ENCODE results near the gene TTPAL. TPM values are rescaled to one million over a fixed set of nuclear protein-coding genes. Genes with fewer than 3 reads are reported as not detected.

The TTPAL gene
- total RNA-seq, 2 experiments from 2014 or later, result 5.6 to 18.8 TPM

DNA sequence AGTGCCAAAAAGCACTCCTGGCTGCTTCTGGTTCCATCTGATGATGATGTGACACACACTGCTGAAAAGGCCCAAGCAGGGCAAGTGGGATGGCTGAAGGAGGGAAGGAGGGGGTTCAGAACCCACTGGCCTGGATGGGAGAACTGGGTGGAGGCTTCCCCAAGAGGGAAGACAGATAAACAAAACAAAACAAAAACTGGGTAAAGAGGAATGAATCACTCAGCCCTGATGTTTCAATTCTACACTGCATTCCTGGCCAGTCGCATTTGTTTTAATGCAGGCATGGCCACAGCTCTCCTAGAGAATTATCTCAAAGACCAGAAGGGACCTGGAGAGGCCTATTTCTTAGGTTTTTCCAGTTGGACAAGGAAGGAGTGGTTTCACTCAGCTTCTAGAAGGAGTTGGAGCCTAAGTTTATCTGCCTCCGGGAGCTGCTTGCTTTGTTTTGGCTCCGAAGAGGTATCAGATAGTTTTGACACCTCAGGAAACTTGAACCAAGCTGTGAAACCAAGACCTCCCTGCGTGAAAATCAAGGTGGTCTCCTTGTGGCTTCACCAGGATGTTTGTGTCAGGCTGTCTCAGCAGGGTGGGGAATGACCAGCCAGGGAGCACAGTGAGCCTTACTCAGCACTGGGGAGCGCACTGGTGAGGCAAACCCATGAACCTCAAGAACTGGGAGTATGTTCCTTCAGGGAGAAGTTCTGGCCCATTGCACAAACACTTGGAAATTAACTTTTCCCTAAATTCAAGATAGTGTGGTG, 16.1 kb downstream of the TTPAL start:
- H3K9me3 ChIP-seq (ENCODE audit: low read length), result no peaks in the 10 kb centered on the region
- no peaks in the 10 kb centered on the region for H3K79me2 ChIP-seq (ENCODE audit: insufficient read depth, low read depth, low read length)
- intact Hi-C loops (cut with micrococcal nuclease; ENCODE audit: unreplicated experiment), result no loop called here
- no peak overlapping the region for H2AFZ ChIP-seq (ENCODE audit: low read length)
- H3K36me3 ChIP-seq (ENCODE audit: insufficient read depth, low read length), result peaks cover 93% of the 10 kb centered on the region
- no peak overlapping the region for H3K4me3 ChIP-seq (ENCODE audit: low read depth, low read length, poor library complexity, severe bottlenecking)
- no peak overlapping the region for H3K4me2 ChIP-seq (ENCODE audit: low read length)
- BruUV-seq (replicated peaks), result TSS peak; percentile 32
- no peaks in the 10 kb centered on the region for H4K20me1 ChIP-seq (ENCODE audit: insufficient read depth, low read length)
- no peak overlapping the region for H3K27ac ChIP-seq (ENCODE audit: low read depth, low read length, poor library complexity, severe bottlenecking)
- no peaks in the 10 kb centered on the region for H3K9me2 ChIP-seq (ENCODE audit: insufficient read depth, low read length)
- CTCF ChIA-PET (ENCODE audit: unreplicated experiment), result no interaction called here
- POLR2A ChIA-PET, result no interaction called here
- no peaks in the 10 kb centered on the region for H3K4me1 ChIP-seq (ENCODE audit: insufficient read depth, low read length, poor library complexity, severe bottlenecking)
- DNase-seq (ENCODE audit: low spot score), result no peak
- TF ChIP-seq, protein P1, sequence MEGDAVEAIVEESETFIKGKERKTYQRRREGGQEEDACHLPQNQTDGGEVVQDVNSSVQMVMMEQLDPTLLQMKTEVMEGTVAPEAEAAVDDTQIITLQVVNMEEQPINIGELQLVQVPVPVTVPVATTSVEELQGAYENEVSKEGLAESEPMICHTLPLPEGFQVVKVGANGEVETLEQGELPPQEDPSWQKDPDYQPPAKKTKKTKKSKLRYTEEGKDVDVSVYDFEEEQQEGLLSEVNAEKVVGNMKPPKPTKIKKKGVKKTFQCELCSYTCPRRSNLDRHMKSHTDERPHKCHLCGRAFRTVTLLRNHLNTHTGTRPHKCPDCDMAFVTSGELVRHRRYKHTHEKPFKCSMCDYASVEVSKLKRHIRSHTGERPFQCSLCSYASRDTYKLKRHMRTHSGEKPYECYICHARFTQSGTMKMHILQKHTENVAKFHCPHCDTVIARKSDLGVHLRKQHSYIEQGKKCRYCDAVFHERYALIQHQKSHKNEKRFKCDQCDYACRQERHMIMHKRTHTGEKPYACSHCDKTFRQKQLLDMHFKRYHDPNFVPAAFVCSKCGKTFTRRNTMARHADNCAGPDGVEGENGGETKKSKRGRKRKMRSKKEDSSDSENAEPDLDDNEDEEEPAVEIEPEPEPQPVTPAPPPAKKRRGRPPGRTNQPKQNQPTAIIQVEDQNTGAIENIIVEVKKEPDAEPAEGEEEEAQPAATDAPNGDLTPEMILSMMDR (conservative IDR thresholded peaks at IDR 0.05; ENCODE audit: low read length), result no peak
- no peak for TF ChIP-seq EZH2phosphoT487 (IDR thresholded peaks at IDR 0.05; ENCODE audit: borderline replicate concordance, low read depth, low read length)

GRCh38 chr20:44494266-44494665, 18.6 kb downstream of the TTPAL start:
- Histone ChIP-seq H3K4me2 (ENCODE audit: low read length) (no peak overlapping the region), H2AFZ (ENCODE audit: low read length) (no peak overlapping the region), H3K9me3 (ENCODE audit: low read length) (no peaks in the 10 kb centered on the region), H3K9me2 (ENCODE audit: insufficient read depth, low read length) (no peaks in the 10 kb centered on the region), H4K20me1 (ENCODE audit: insufficient read depth, low read length) (no peaks in the 10 kb centered on the region), H3K4me1 (ENCODE audit: insufficient read depth, low read length, poor library complexity, severe bottlenecking) (no peaks in the 10 kb centered on the region), H3K4me3 (ENCODE audit: low read depth, low read length, poor library complexity, severe bottlenecking) (no peak overlapping the region), H3K79me2 (ENCODE audit: insufficient read depth, low read depth, low read length) (no peaks in the 10 kb centered on the region), H3K36me3 (ENCODE audit: insufficient read depth, low read length) (peaks cover 92% of the 10 kb centered on the region), H3K27ac (ENCODE audit: low read depth, low read length, poor library complexity, severe bottlenecking) (no peak overlapping the region)
- intact Hi-C loops (cut with micrococcal nuclease; ENCODE audit: unreplicated experiment), result no loop called here
- CTCF ChIA-PET (ENCODE audit: unreplicated experiment), result no interaction called here
- no peak for TF ChIP-seq EZH2phosphoT487 (IDR thresholded peaks at IDR 0.05; ENCODE audit: borderline replicate concordance, low read depth, low read length)
- POLR2A ChIA-PET, result no interaction called here
- BruUV-seq (replicated peaks), result no TSS peak
- DNase-seq (ENCODE audit: low spot score), result no peak

- no peaks in the 10 kb centered on the region for H4K20me1 ChIP-seq (ENCODE audit: insufficient read depth, low read length)
- DNase-seq (ENCODE audit: low spot score), result no peak
- H3K27ac ChIP-seq (ENCODE audit: low read depth, low read length, poor library complexity, severe bottlenecking), result no peak overlapping the region
- ChIA-PET CTCF (ENCODE audit: unreplicated experiment) (no interaction called here), POLR2A (no interaction called here)
- H3K4me2 ChIP-seq (ENCODE audit: low read length), result no peak overlapping the region
- intact Hi-C loops (cut with micrococcal nuclease; ENCODE audit: unreplicated experiment), result no loop called here
- H3K79me2 ChIP-seq (ENCODE audit: insufficient read depth, low read depth, low read length), result no peaks in the 10 kb centered on the region
- no peaks in the 10 kb centered on the region for H3K9me2 ChIP-seq (ENCODE audit: insufficient read depth, low read length)
- H3K36me3 ChIP-seq (ENCODE audit: insufficient read depth, low read length), result peaks cover 92% of the 10 kb centered on the region
- BruUV-seq (replicated peaks), result no TSS peak
- TF ChIP-seq, protein P1 (conservative IDR thresholded peaks at IDR 0.05; ENCODE audit: low read length), result no peak
- TF ChIP-seq EZH2phosphoT487 (IDR thresholded peaks at IDR 0.05; ENCODE audit: borderline replicate concordance, low read depth, low read length), result no peak
- no peak overlapping the region for H3K4me3 ChIP-seq (ENCODE audit: low read depth, low read length, poor library complexity, severe bottlenecking)
- no peak overlapping the region for H2AFZ ChIP-seq (ENCODE audit: low read length)
- H3K9me3 ChIP-seq (ENCODE audit: low read length), result no peaks in the 10 kb centered on the region
- no peaks in the 10 kb centered on the region for H3K4me1 ChIP-seq (ENCODE audit: insufficient read depth, low read length, poor library complexity, severe bottlenecking)
Measured at GRCh38 chr20:44494681-44495080, 19.0 kb downstream of the TTPAL start.
